Transverse colon (tissue), 4 donors: Measurements from ENCODE around the gene NDUFS7. TPM values are rescaled to one million over a fixed set of nuclear protein-coding genes. Genes with fewer than 3 reads are reported as not detected.

Experiments used
- DNase-seq: peaks from one replicate; pipeline ENCODE4 v3.0.0-alpha.2; 2019
- H3K27ac ChIP-seq, 4 donors: fragments of 200-600 bp; sonication (generic); 2 replicates each; pipeline ENCODE4 v1.5.1; 2016 to 2018; ENCODE audit warnings: inconsistent platforms in 4 of 4
- H3K27me3 ChIP-seq: fragments of 200-600 bp; sonication (generic); 2 replicates; pipeline ENCODE4 v1.5.1; 2017; ENCODE audit warnings: inconsistent platforms
- H3K36me3 ChIP-seq, 4 donors: fragments of 200-600 bp; sonication (generic); 2 replicates each; pipeline ENCODE4 v1.5.1; 2017 to 2019; ENCODE audit warnings: inconsistent platforms in 4 of 4
- H3K4me1 ChIP-seq, 4 donors: fragments of 200-600 bp; sonication (generic); 2 replicates each; pipeline ENCODE4 v1.5.1; 2017 to 2020; ENCODE audit warnings: inconsistent platforms in 4 of 4
- H3K4me3 ChIP-seq, 4 donors: fragments of 200-600 bp; sonication (generic); 1 replicate in 1 of 4; 2 replicates in 3 of 4; pipeline versions ENCODE4 v1.5.1 to v1.6.1; 2017 to 2019; ENCODE audit warnings: inconsistent platforms in 4 of 4
- H3K9me3 ChIP-seq, 2 donors: fragments of 200-600 bp; sonication (generic); 2 replicates each; pipeline ENCODE4 v1.5.1; 2017 to 2019; ENCODE audit warnings: inconsistent platforms in 2 of 2
- EP300 ChIP-seq: sonication (generic); formaldehyde crosslinking; IDR thresholded peaks from one replicate; pipeline ENCODE4 v1.6.1; 2017; ENCODE audit warnings: antibody characterized with exemption, low read depth
- POLR2A ChIP-seq: fragments of 450-650 bp; IDR thresholded peaks from one replicate; pipeline ENCODE4 v1.6.1; 2016; ENCODE audit warnings: antibody characterized with exemption, mild to moderate bottlenecking, moderate library complexity
- POLR2AphosphoS5 ChIP-seq, 3 donors: sonication (generic); formaldehyde crosslinking; IDR thresholded peaks; one replicate each; pipeline ENCODE4 v1.6.1; 2016; ENCODE audit warnings: antibody characterized with exemption in 3 of 3
- WGBS, 2 donors: methylation state at CpG; one replicate each; pipeline ENCODE4 v1.1.5; 2018; ENCODE audit warnings: low coverage in 1 of 2; 5-methylcytosine and 5-hydroxymethylcytosine counted together
- in situ Hi-C, 4 donors: fragments of 200-750 bp; cut with MboI; loops; one replicate each; pipeline versions ENCODE4 v1.15.0 to v1.15.1; 2017; ENCODE audit warnings: low sequenced_read_pairs in 3 of 4, low pct_ligation_motif_present in 1 of 4, low pct_unique_long_range_greater_than_20kb in 1 of 4
- intact Hi-C: fragments of 100-400 bp; cut with DNase I; formaldehyde crosslinking; loops from one replicate; pipeline ENCODE4 v1.15.1; 2023; ENCODE audit warnings: low total_unique reads
- total RNA-seq, 4 donors: library from RNA; depleted of rRNA; stranded (reverse); fragments of >200 nt; gene quantifications; one replicate each; pipeline ENCODE4 v1.1.0, GENCODE V29; 2016
- TF ChIP-seq, protein P1 (sequence below), 5 experiments: fragments of 200-600 bp in 3 of 5; fragments of 450-650 bp in 2 of 5; sonication (generic) in 3 of 5; IDR thresholded peaks; 1 replicate in 2 of 5; 2 replicates in 3 of 5; pipeline ENCODE4 v1.5.1; 2016 to 2017; ENCODE audit warnings: antibody characterized with exemption in 5 of 5, inconsistent platforms in 3 of 5, mild to moderate bottlenecking in 2 of 5, moderate library complexity in 1 of 5

The NDUFS7 gene
- total RNA-seq, 4 donors from 2014 or later = 32.2 to 196 (median 156) TPM

DNA sequence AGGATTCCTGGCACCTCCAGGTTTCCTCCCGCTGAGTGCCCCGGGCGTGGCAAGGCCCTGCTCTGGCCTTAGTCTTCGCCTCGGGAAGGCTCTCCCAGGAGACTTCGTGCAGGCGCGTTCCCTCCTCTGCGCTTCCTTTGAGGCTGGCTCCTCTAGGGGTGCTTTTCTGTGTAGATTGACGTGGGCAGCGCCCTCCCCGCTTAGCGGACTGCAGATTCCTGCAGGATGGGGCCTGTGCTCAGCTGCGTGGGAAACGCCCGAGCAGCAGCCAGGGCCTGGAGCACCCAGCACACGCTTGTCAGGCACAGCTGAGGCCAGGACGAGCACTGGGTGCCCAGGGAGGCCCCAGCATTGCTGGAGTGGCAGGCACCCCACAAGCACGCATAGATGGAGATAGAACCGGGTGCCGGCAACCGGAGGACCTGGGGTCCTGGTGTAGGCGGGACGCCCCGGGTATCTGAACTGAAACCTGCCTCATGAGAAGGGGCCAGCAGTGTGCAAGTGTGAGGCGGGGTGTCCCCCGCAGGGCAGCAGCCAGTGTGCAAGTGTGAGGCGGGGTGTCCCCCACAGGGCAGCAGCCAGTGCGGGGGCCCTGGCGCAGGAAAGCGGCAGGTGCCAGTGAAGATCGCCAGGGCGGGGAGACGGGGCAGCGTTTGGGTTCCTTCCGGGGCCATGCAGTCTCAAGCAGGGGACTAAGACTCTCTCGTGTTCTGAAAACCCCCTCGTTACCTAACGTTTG lies 3.4 kb downstream of the NDUFS7 start:
- Histone ChIP-seq H3K36me3 (peaks cover 0 to 24% (median 10%) of the 10 kb centered on the region in 4 donors), H3K4me3 (no peak overlapping the region), H3K4me1 (peaks cover 15 to 24% (median 16%) of the 10 kb centered on the region in 4 donors), H3K27me3 (no peaks in the 10 kb centered on the region), H3K9me3 (no peaks in the 10 kb centered on the region), H3K27ac (no peak overlapping the region)
- TF ChIP-seq POLR2AphosphoS5 (IDR thresholded peaks at IDR 0.05) (no peak), POLR2A (no peak), EP300 (no peak)
- TF ChIP-seq, protein P1, sequence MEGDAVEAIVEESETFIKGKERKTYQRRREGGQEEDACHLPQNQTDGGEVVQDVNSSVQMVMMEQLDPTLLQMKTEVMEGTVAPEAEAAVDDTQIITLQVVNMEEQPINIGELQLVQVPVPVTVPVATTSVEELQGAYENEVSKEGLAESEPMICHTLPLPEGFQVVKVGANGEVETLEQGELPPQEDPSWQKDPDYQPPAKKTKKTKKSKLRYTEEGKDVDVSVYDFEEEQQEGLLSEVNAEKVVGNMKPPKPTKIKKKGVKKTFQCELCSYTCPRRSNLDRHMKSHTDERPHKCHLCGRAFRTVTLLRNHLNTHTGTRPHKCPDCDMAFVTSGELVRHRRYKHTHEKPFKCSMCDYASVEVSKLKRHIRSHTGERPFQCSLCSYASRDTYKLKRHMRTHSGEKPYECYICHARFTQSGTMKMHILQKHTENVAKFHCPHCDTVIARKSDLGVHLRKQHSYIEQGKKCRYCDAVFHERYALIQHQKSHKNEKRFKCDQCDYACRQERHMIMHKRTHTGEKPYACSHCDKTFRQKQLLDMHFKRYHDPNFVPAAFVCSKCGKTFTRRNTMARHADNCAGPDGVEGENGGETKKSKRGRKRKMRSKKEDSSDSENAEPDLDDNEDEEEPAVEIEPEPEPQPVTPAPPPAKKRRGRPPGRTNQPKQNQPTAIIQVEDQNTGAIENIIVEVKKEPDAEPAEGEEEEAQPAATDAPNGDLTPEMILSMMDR (IDR thresholded peaks at IDR 0.05) = no peak
- WGBS, 2 donors = 60 to 91% methylated on average over 2 to 39 of the region's 39 CpGs
- DNase-seq = no peak
- intact Hi-C loops (no loop called here), in situ Hi-C loops (loop anchor here in 2 of 4 donors (25.0 kb wide), 1 partner anchor 100 kb away; the partner anchor contains the start of genes EFNA2 (in 2 of the 2) and FAM174C (in 2 of the 2))

DNA sequence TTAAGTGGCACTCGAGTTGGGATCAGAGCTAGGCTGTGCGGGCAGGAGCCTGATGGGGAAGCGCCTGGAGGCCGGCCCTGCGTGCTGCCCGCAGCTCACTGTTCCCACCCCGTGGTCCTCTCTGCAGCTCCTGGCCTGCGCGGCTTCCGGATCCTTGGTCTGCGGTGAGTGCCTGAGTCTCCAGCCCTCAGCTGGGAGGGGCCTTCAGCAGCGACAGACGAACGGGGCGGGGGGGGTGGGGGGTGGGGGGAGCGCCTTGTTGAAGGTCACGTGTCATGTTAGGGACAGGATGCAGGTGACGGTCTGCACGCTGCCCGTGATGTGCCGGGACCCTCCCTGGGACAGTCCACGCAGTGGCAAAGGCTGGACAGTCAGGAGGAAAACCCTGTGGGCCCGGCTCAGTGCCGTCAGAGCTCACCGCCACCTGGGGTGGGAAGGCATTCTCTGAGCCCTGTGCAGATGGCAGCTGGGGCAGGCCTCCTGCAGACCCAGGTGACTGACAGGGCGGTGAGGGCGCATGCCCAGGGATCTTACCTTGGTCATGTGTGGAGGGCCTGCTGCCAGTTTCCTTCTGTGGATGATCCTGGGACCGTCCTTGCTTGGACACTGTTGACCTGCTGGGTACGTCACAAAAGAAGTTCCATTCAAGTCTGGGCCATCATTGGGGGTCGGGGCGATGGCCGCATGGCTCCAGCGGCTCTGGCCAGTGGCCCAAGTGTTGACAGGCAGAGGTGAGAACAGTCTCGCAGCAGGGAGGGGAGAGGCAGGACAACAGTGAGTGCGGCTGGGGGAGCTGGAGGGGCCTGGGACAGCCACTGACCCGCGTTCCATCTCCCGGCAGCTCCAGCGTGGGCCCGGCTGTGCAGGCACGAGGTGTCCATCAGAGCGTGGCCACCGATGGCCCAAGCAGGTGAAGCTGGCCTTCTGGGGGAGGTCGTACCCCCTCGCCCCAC lies 4.3 kb downstream of the NDUFS7 start:
- TF ChIP-seq, protein P1 (IDR thresholded peaks at IDR 0.05) = no peak
- no peak for TF ChIP-seq POLR2A
- TF ChIP-seq POLR2AphosphoS5 (IDR thresholded peaks at IDR 0.05) = no peak
- Histone ChIP-seq H3K36me3 (peaks cover 0 to 32% (median 10%) of the 10 kb centered on the region in 4 donors), H3K4me1 (peaks cover 15 to 24% (median 16%) of the 10 kb centered on the region in 4 donors), H3K27ac (no peak overlapping the region), H3K4me3 (no peak overlapping the region), H3K9me3 (no peaks in the 10 kb centered on the region), H3K27me3 (no peaks in the 10 kb centered on the region)
- DNase-seq = no peak
- WGBS, 2 donors = 90 to 95% methylated on average over 7 to 45 of the region's 45 CpGs
- in situ Hi-C loops (loop anchor here in 2 of 4 donors (25.0 kb wide), 1 partner anchor 101 kb away; the partner anchor contains the start of genes EFNA2 (in 2 of the 2) and FAM174C (in 2 of the 2)), intact Hi-C loops (no loop called here)

DNA sequence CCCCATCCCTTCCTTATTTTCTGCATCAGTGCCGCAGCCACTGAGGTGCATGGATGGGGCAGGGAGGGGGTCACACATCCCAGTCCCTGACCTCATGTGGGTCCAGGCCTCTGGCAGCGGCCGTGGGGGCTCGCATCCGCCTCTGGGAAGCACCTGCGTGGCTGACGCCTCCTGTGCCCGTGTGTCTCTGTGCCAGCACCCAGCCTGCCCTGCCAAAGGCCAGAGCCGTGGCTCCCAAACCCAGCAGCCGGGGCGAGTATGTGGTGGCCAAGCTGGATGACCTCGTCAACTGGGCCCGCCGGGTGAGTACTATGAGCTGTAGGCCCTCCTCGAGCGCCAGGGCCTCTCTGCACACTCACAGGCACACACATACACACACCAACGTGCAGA lies 4.9 kb downstream of the NDUFS7 start:
- WGBS, 2 donors = 97% methylated on average over 14 of the region's 17 CpGs; no CpG with 5 or more reads in 1 of the 2 donors
- TF ChIP-seq POLR2A (no peak), POLR2AphosphoS5 (IDR thresholded peaks at IDR 0.05) (no peak), EP300 (no peak)
- TF ChIP-seq, protein P1 (IDR thresholded peaks at IDR 0.05) = no peak
- Histone ChIP-seq H3K9me3 (no peaks in the 10 kb centered on the region), H3K36me3 (peaks cover 0 to 39% (median 13%) of the 10 kb centered on the region in 4 donors), H3K4me3 (no peak overlapping the region), H3K27ac (no peak overlapping the region), H3K27me3 (no peaks in the 10 kb centered on the region), H3K4me1 (peaks cover 15 to 24% (median 16%) of the 10 kb centered on the region in 4 donors)
- intact Hi-C loops (no loop called here), in situ Hi-C loops (loop anchor here in 2 of 4 donors (25.0 kb wide), 1 partner anchor 101 kb away; the partner anchor contains the start of genes EFNA2 (in 2 of the 2) and FAM174C (in 2 of the 2))
- DNase-seq = no peak
